ENCODE results near the gene CA6. TPM values are rescaled to one million over a fixed set of nuclear protein-coding genes. Genes with fewer than 3 reads are reported as not detected.

The CA6 gene
- total RNA-seq, 1 donor from 2014 or later, result not detected

DNA sequence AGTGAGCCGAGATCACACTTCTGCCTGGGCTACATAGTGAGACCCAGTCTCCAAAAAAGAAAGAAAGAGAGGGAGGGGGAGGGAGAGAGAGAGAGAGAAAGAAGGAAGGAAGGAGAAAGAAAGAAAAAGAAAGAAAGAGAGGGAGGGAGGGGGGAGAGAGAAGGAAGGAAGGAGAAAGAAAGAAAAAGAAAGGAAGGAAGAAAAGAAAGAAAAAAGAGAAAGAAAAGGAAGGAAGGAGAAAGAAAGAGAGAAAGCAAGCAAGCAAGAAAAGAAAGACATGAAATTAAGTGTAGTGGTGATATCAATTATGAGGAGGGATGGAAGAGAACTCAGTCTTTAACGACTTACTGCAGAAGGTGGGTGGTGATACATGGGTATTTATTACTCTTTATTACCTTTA, 38.5 kb downstream of the CA6 start:
- no peaks in the 10 kb centered on the region for H3K36me3 ChIP-seq (ENCODE audit: control insufficient read depth, insufficient read depth, low read length)
- no peak for TF ChIP-seq CTCF (IDR thresholded peaks at IDR 0.05; ENCODE audit: insufficient read depth, low read length, poor library complexity, severe bottlenecking)
- H3K4me3 ChIP-seq (ENCODE audit: low read depth, low read length), result no peak overlapping the region
- DNase-seq (ENCODE audit: low read depth), result no peak
- no peaks in the 10 kb centered on the region for H3K27me3 ChIP-seq (ENCODE audit: control insufficient read depth, insufficient read depth, low read length)

GRCh38 chr1:8984990-8985389, 39.3 kb downstream of the CA6 start:
- H3K27me3 ChIP-seq (ENCODE audit: control insufficient read depth, insufficient read depth, low read length), result no peaks in the 10 kb centered on the region
- no peak for DNase-seq (ENCODE audit: low read depth)
- TF ChIP-seq CTCF (IDR thresholded peaks at IDR 0.05; ENCODE audit: insufficient read depth, low read length, poor library complexity, severe bottlenecking), result no peak
- H3K4me3 ChIP-seq (ENCODE audit: low read depth, low read length), result no peak overlapping the region
- no peaks in the 10 kb centered on the region for H3K36me3 ChIP-seq (ENCODE audit: control insufficient read depth, insufficient read depth, low read length)

DNA sequence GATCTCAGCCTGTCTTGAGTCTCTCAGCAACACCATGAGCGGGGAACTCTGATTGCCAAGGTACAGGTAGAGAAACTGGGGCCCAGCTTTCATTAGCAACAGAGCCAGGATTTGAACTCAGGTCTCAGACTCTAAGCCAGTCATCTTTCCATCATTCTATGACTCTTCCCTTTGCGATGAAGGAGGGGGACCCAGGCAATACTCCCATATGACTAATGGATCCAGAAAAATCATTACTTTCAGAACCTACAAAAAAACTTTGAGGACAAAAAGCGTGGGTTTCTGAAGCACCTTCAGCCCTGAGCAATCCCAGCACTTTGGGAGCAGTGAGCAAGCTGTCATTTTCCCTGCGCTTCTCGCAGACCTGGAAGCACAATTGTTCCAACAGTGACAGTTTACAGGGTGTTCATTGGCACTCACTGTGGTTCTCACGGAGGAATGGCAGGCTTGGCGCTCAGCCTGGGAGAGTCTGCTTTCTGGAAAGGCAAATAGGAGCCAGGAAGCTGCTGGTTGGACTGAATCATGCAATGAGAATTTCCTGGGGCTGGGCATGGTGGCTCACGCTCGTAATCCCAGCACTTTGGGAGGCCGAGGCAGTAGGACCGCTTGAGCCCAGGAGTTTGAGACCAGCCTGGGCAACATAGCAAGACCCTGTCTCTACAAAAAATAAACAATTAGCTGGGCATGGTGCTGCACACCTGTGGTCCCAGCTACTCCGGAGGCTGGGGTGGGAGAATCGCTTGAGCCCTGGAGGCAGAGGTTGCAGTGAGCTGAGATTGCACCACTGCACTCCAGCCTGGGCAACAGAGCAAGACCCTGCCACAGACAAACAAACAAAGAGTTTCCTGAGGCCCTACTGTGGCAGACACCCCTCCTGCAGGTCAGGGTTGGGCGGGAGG, 40.5 kb downstream of the CA6 start:
- TF ChIP-seq CTCF (IDR thresholded peaks at IDR 0.05; ENCODE audit: insufficient read depth, low read length, poor library complexity, severe bottlenecking), result no peak
- Histone ChIP-seq H3K27me3 (ENCODE audit: control insufficient read depth, insufficient read depth, low read length) (no peaks in the 10 kb centered on the region), H3K36me3 (ENCODE audit: control insufficient read depth, insufficient read depth, low read length) (no peaks in the 10 kb centered on the region), H3K4me3 (ENCODE audit: low read depth, low read length) (no peak overlapping the region)
- peak; percentile 63 for DNase-seq (ENCODE audit: low read depth)

- H3K4me3 ChIP-seq (ENCODE audit: low read depth, low read length), result no peak overlapping the region
- no peaks in the 10 kb centered on the region for H3K27me3 ChIP-seq (ENCODE audit: control insufficient read depth, insufficient read depth, low read length)
- H3K36me3 ChIP-seq (ENCODE audit: control insufficient read depth, insufficient read depth, low read length), result no peaks in the 10 kb centered on the region
- TF ChIP-seq CTCF (IDR thresholded peaks at IDR 0.05; ENCODE audit: insufficient read depth, low read length, poor library complexity, severe bottlenecking), result no peak
- DNase-seq (ENCODE audit: low read depth), result no peak
Measured at GRCh38 chr1:8986814-8987190, 41.1 kb downstream of the CA6 start.

DNA sequence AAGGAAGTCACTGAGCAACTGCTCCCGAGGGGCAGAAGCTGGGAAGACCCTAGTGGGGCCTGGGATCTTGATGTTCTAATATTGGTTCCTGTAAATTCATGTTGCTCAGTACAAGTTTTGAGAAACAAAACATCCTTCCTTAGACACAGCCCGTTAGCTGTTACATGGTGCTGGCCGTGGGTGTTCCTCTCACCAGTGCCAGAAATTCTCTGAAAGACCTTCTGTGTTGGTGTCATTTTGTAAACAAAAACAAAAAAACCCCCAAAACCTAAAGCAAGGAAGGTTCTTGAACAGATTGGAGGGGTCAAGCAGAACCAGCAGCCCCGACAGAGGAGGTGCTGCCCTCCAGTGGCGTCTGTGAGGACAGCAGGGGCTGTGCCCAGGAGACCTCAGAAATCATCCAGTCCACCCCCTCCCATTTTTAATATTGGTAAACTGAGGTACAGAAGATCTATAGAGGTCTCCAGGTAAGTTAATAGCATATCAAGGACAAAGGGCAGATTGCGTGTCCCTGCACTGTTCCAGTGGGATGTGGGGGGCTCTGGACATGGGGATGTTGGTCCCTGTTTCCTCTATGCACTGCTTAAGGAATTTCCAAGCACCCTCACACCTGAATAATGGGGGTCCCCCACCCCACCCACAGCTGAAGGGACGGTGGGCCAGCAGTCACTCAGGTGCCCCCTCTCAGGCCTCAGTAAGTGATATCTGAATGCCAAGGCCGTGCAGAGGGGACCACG, 42.4 kb downstream of the CA6 start:
- peak; percentile 97 for TF ChIP-seq CTCF (IDR thresholded peaks at IDR 0.05; ENCODE audit: insufficient read depth, low read length, poor library complexity, severe bottlenecking)
- Histone ChIP-seq H3K36me3 (ENCODE audit: control insufficient read depth, insufficient read depth, low read length) (no peaks in the 10 kb centered on the region), H3K27me3 (ENCODE audit: control insufficient read depth, insufficient read depth, low read length) (no peaks in the 10 kb centered on the region), H3K4me3 (ENCODE audit: low read depth, low read length) (no peak overlapping the region)
- DNase-seq (ENCODE audit: low read depth), result no peak
